GM12892 (cell line): ENCODE measurements around the gene AEN.
A peak's percentile ranks its signal among the peaks of the same experiment; 100 is the strongest.

Experiments used
- POLR2A ChIP-seq: IDR thresholded peaks from 2 replicates; pipeline ENCODE4 v1.6.1; 2011; ENCODE audit warnings: low read depth, low read length, control low read depth
- POLR2AphosphoS5 ChIP-seq: IDR thresholded peaks from 2 replicates; pipeline ENCODE4 v1.6.1; 2011; ENCODE audit warnings: low read depth, low read length, control low read depth

GRCh38 chr15:88627463-88627862, 6.3 kb downstream of the AEN start:
- TF ChIP-seq POLR2A (0 out of 2 replicates have a peak, but pooled peaks have one; percentile 35), POLR2AphosphoS5 (no peak)
